NT2/D1 (cell line): Measurements from ENCODE around the gene RPE.

ENCODE experiments used
- DNase-seq: peaks from one replicate; pipeline ENCODE4 v3.0.0-alpha.2; 2011; ENCODE audit warnings: low read depth, low spot score
- H3K27me3 ChIP-seq: 2 replicates; pipeline ENCODE4 v1.6.0; 2011; ENCODE audit warnings: mild to moderate bottlenecking; ENCODE audit not compliant: insufficient read length, insufficient read depth
- H3K36me3 ChIP-seq: 2 replicates; pipeline ENCODE4 v1.6.1; 2011; ENCODE audit warnings: mild to moderate bottlenecking, low read length, mixed read lengths; ENCODE audit not compliant: insufficient read depth, insufficient read length
- H3K4me1 ChIP-seq: 2 replicates; pipeline ENCODE4 v1.5.1; 2011; ENCODE audit not compliant: insufficient read depth, insufficient read length
- H3K4me3 ChIP-seq: 2 replicates; pipeline ENCODE4 v1.5.1; 2011; ENCODE audit warnings: low read depth; ENCODE audit not compliant: insufficient read length
- H3K9ac ChIP-seq: 2 replicates; pipeline ENCODE4 v1.6.0; 2011; ENCODE audit warnings: low read depth; ENCODE audit not compliant: insufficient read length
- H3K9me3 ChIP-seq: 2 replicates; pipeline ENCODE4 v1.5.1; 2011; ENCODE audit warnings: mild to moderate bottlenecking, low read length; ENCODE audit not compliant: insufficient read depth
- SUZ12 ChIP-seq: IDR thresholded peaks from 2 replicates; pipeline ENCODE4 v1.6.1; 2011; ENCODE audit not compliant: insufficient read length, insufficient read depth; ENCODE audit errors: extremely low read depth
- YY1 ChIP-seq: IDR thresholded peaks from 2 replicates; pipeline ENCODE4 v1.6.1; 2011; ENCODE audit not compliant: insufficient read length, insufficient read depth
- ZNF274 ChIP-seq: IDR thresholded peaks from 2 replicates; pipeline ENCODE4 v1.6.1; 2011; ENCODE audit warnings: mild to moderate bottlenecking, low read depth, low read length

Gene RPE

DNA sequence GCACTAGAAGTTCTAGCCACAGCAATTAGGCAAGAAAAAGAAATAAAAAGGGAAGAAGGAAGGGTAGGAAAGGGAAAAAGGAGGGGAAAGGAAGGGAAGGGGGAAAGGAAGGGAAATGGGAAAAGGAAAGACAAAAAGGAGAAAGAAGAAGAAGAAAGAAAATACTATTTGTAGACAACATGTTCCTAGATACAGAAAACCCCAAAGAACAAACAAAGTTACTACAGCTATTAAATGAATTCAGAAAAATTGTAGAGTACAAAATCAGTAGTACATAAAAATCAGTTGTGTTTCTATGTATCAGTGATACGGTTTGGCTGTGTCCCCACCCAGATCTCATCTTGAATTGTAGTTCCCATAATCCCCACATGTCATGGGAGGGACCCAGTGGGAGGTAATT is 52.3 kb downstream of the RPE start:
- TF ChIP-seq YY1: no peak
- TF ChIP-seq SUZ12: no peak
- no peak for TF ChIP-seq ZNF274
- DNase-seq: no peak
- H3K36me3 ChIP-seq: no peaks in the 10 kb centered on the region
- H3K27me3 ChIP-seq: no peaks in the 10 kb centered on the region
- no peak overlapping the region for H3K9ac ChIP-seq
- H3K4me3 ChIP-seq: no peak overlapping the region
- peaks cover 31% of the 10 kb centered on the region for H3K9me3 ChIP-seq
- peaks cover 2% of the 10 kb centered on the region for H3K4me1 ChIP-seq

DNA sequence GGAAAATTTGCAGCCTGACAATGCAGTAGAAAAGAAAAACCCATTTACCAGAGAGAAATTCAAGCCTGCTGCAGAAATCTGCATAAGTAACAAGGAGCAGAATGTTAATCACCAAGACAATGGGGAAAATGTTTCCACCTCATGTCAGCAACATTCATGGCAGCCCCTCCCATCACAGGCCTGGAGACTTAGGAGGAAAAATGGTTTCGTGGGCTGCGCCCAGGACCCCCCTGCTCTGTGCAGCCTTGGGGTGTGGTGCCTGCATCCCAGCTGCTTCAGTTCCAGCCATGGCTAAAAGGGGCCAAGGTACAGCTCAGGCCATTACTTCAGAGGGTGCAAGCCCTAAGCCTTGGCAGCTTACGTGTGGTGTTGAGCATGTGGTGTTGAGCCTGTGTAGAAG is 53.4 kb downstream of the RPE start:
- Histone ChIP-seq H3K9ac (no peak overlapping the region), H3K36me3 (no peaks in the 10 kb centered on the region), H3K4me3 (no peak overlapping the region), H3K4me1 (peaks cover 2% of the 10 kb centered on the region), H3K9me3 (peaks cover 31% of the 10 kb centered on the region), H3K27me3 (no peaks in the 10 kb centered on the region)
- DNase-seq: peak; percentile 18
- TF ChIP-seq ZNF274 (no peak), SUZ12 (no peak), YY1 (no peak)

DNA sequence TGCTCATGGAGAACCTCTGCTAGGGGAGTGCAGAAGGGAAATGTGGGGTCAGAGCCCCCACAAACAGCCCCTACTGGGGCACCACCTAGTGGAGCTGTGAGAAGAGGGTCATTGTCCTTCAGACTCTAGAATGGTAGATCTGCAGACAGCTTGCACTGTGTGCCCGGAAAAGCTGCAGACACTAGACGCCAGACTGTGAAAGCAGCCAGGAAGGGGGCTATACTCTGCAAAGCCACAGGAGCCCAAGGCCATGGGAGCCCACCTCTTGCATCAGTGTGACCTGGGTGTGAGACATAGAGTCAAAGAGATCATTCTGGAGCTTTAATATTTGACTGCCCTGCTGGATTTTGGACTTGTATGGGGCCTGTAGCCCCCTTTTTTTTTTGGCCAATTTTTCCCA is 60.9 kb downstream of the RPE start:
- no peaks in the 10 kb centered on the region for H3K27me3 ChIP-seq
- DNase-seq: no peak
- no peaks in the 10 kb centered on the region for H3K36me3 ChIP-seq
- no peaks in the 10 kb centered on the region for H3K9me3 ChIP-seq
- H3K4me3 ChIP-seq: no peak overlapping the region
- TF ChIP-seq SUZ12 (no peak), ZNF274 (no peak), YY1 (no peak)
- H3K9ac ChIP-seq: no peak overlapping the region
- H3K4me1 ChIP-seq: no peaks in the 10 kb centered on the region
